Common myeloid progenitor, CD34-positive (primary cell): ENCODE measurements around the gene ARF1.

ENCODE experiments used
- CTCF ChIA-PET: fragments of 350-600 bp; sonication (Branson Sonifier 250); formaldehyde crosslinking; loops from one replicate; lab custom pipeline; 2021; ENCODE audit warnings: antibody characterized with exemption; lab: Charles Lee
- POLR2A ChIA-PET: fragments of 350-600 bp; sonication (Branson Sonifier 250); formaldehyde crosslinking; loops from one replicate; lab custom pipeline; 2021; ENCODE audit warnings: antibody characterized with exemption; lab: Charles Lee
- DNase-seq, 3 donors: peaks; one replicate each; pipeline versions ENCODE4 v3.0.0 to v3.0.0-alpha.2; 2013
- H3K27ac ChIP-seq, 2 experiments: 1 replicate in 1 of 2; 2 replicates in 1 of 2; pipeline ENCODE4 v1.7.0; 2013; ENCODE audit warnings: inconsistent platforms in 2 of 2, low read length in 2 of 2, mild to moderate bottlenecking in 2 of 2, low read depth in 1 of 2, moderate library complexity in 1 of 2; ENCODE audit not compliant: severe bottlenecking in 2 of 2, insufficient read depth in 1 of 2, poor library complexity in 1 of 2
- H3K27me3 ChIP-seq, 5 experiments: replicated peaks in 2 of 5; 1 replicate in 3 of 5; 2 replicates in 2 of 5; pipeline versions ENCODE4 v1.6.1 to v1.7.0; 2013; ENCODE audit warnings: low read length in 4 of 5, mild to moderate bottlenecking in 2 of 5, moderate library complexity in 2 of 5, inconsistent platforms in 1 of 5; ENCODE audit not compliant: insufficient read depth in 5 of 5, control insufficient read depth in 4 of 5
- H3K36me3 ChIP-seq, 4 experiments: 1 replicate in 2 of 4; 2 replicates in 2 of 4; pipeline versions ENCODE4 v1.6.1 to v1.7.0; 2013; ENCODE audit warnings: low read length in 3 of 4, control low read depth in 1 of 4, mild to moderate bottlenecking in 1 of 4; ENCODE audit not compliant: control insufficient read depth in 4 of 4, insufficient read depth in 4 of 4
- H3K4me1 ChIP-seq, 4 experiments: 1 replicate in 3 of 4; 2 replicates in 1 of 4; pipeline versions ENCODE4 v1.6.1 to v1.7.1; 2013; ENCODE audit warnings: low read length in 3 of 4, mild to moderate bottlenecking in 3 of 4, control low read depth in 1 of 4, inconsistent platforms in 1 of 4, moderate library complexity in 1 of 4; ENCODE audit not compliant: control insufficient read depth in 4 of 4, insufficient read depth in 4 of 4; ENCODE audit errors: control extremely low read depth in 1 of 4
- H3K4me3 ChIP-seq, 7 experiments: 1 replicate in 4 of 7; 2 replicates in 3 of 7; pipeline versions ENCODE4 v1.5.1 to v1.7.0; 2013; ENCODE audit warnings: mild to moderate bottlenecking in 7 of 7, low read length in 6 of 7, moderate library complexity in 6 of 7, inconsistent platforms in 2 of 7, low read depth in 2 of 7, control low read depth in 1 of 7; ENCODE audit not compliant: insufficient read depth in 4 of 7, control insufficient read depth in 1 of 7; ENCODE audit errors: extremely low read depth in 1 of 7
- H3K9me3 ChIP-seq, 5 experiments: 1 replicate in 4 of 5; 2 replicates in 1 of 5; pipeline versions ENCODE4 v1.6.1 to v1.7.1; 2013; ENCODE audit warnings: low read length in 4 of 5, mild to moderate bottlenecking in 2 of 5, inconsistent platforms in 1 of 5, low read depth in 1 of 5, moderate library complexity in 1 of 5; ENCODE audit not compliant: control insufficient read depth in 4 of 5, insufficient read depth in 2 of 5; ENCODE audit errors: control extremely low read depth in 1 of 5
- WGBS: methylation state at CpG from one replicate; pipeline ENCODE4 v1.1.5; 2013; ENCODE audit not compliant: insufficient coverage; 5-methylcytosine and 5-hydroxymethylcytosine counted together

Gene ARF1

GRCh38 chr1:228066416-228066815 is 16.1 kb upstream of the ARF1 start:
- Histone ChIP-seq H3K9me3 (no peaks in the 10 kb centered on the region), H3K27ac (no peak overlapping the region), H3K27me3 (peaks cover 3 to 82% (median 33%) of the 10 kb centered on the region in 5 experiments), H3K4me3 (no peak overlapping the region), H3K4me1 (no peaks in the 10 kb centered on the region), H3K36me3 (no peaks in the 10 kb centered on the region)
- POLR2A ChIA-PET, result no interaction called here
- CTCF ChIA-PET, result interaction anchor here (0.8 kb wide), 1 partner anchor 25 kb away, joined by 3 read pairs; no protein-coding TSS in a partner anchor
- DNase-seq, result no peak
- 48% methylated on average over 4 of the region's 4 CpGs for WGBS

DNA sequence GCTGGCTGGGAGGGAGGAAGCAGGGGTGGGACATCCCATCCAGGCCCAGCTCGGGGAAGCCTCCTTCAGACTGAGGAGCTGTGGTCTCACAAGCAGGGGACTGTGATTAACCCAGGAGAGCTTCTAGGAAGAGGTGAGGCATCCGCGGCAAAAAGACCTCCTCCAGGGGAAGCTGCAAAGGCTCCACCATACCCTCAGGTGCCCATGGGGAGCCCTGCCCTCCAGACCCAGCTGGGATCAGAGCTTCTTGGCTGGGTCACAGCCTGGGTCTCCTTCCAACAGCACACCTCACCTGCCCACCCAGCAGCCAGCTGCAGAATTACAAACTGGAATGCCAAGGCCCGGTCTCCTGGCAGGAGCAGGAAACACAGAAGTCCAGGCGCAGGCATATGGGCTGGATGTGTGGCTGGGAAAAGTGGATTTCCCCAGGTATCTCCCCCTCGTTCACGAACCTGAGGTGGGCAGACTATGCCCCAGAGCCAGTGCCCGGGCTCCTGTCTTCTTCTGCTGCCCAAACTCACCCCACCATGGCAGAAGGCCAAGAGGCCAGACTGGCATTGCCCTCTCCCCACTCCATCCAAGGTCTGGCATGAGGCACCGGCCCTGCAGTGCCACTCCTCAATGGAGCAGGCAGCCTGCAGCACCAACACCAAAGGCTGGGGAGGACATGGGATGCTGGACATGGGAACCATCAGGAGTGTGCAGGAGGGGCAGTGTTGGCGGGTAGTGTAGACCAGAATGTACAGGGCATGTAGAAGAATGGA is 15.4 kb upstream of the ARF1 start:
- Histone ChIP-seq H3K4me3 (no peak overlapping the region), H3K27me3 (peaks cover 3 to 82% (median 33%) of the 10 kb centered on the region in 5 experiments), H3K36me3 (no peaks in the 10 kb centered on the region), H3K27ac (no peak overlapping the region), H3K4me1 (no peaks in the 10 kb centered on the region), H3K9me3 (no peaks in the 10 kb centered on the region)
- ChIA-PET CTCF (no interaction called here), POLR2A (no interaction called here)
- no peak for DNase-seq
- WGBS, result 63% methylated on average over 10 of the region's 10 CpGs

GRCh38 chr1:228068359-228068758 is 14.1 kb upstream of the ARF1 start:
- DNase-seq, result no peak
- no peak overlapping the region for H3K27ac ChIP-seq
- H3K4me1 ChIP-seq, result no peaks in the 10 kb centered on the region
- H3K9me3 ChIP-seq, result no peaks in the 10 kb centered on the region
- H3K27me3 ChIP-seq, result peaks cover 3 to 74% (median 33%) of the 10 kb centered on the region in 5 experiments
- ChIA-PET POLR2A (no interaction called here), CTCF (no interaction called here)
- no peaks in the 10 kb centered on the region for H3K36me3 ChIP-seq
- 70% methylated on average over 6 of the region's 7 CpGs for WGBS
- no peak overlapping the region for H3K4me3 ChIP-seq

DNA sequence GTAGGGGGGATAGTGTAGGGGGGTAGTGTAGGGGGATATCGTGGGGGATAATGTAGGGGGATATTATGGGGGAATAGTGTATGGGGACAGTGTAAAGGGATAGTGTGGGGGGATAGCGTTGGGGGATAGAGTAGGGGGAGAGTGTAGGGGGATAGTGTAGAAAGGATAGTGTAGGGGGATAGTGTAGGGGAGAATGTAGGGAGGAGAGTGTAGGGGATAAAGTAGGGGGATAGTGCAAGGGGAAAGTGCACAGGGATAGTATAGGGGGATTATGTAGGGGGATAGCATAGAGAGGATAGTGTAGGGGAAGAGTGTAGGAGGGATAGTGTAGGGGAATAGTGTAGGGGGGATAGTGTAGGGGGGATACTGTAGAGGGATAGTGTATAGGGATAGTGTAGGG is 12.3 kb upstream of the ARF1 start:
- Histone ChIP-seq H3K4me3 (no peak overlapping the region), H3K36me3 (no peaks in the 10 kb centered on the region), H3K27me3 (peaks cover 3 to 74% (median 33%) of the 10 kb centered on the region in 5 experiments), H3K9me3 (no peaks in the 10 kb centered on the region), H3K4me1 (no peaks in the 10 kb centered on the region), H3K27ac (no peak overlapping the region)
- ChIA-PET POLR2A (no interaction called here), CTCF (no interaction called here)
- WGBS, result 17% methylated on average over 1 of the region's 2 CpGs
- DNase-seq, result no peak

DNA sequence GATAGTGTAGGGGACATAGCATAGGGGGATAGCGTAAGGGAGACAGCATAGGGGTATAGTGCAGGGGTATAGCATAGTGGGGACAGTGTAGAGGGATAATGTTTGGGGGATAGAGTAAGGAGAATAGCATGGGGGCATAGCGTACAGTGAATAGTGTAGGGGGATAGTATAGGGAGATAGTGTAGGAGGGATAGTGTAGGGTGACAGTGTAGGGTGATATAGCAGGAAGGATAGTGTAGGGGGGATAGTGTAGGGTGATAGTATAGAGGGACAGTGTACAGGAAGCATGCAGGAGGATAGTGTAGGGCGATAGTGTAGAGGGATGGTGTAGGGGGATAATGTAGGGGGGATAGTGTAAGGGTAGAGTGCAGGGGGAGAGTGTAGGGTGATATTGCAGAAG is 11.7 kb upstream of the ARF1 start:
- no peaks in the 10 kb centered on the region for H3K9me3 ChIP-seq
- ChIA-PET CTCF (no interaction called here), POLR2A (no interaction called here)
- H3K36me3 ChIP-seq, result no peaks in the 10 kb centered on the region
- H3K27me3 ChIP-seq, result peaks cover 3 to 72% (median 33%) of the 10 kb centered on the region in 5 experiments
- no peaks in the 10 kb centered on the region for H3K4me1 ChIP-seq
- no peak overlapping the region for H3K27ac ChIP-seq
- DNase-seq, result no peak
- H3K4me3 ChIP-seq, result no peak overlapping the region
- 74% methylated on average over 3 of the region's 3 CpGs for WGBS

GRCh38 chr1:228071839-228072657 is 10.5 kb upstream of the ARF1 start:
- H3K27ac ChIP-seq, result no peak overlapping the region
- CTCF ChIA-PET, result no interaction called here
- no peaks in the 10 kb centered on the region for H3K4me1 ChIP-seq
- no peaks in the 10 kb centered on the region for H3K9me3 ChIP-seq
- DNase-seq, result no peak
- WGBS, result 73% methylated on average over 7 of the region's 7 CpGs
- no peak overlapping the region for H3K4me3 ChIP-seq
- POLR2A ChIA-PET, result no interaction called here
- no peaks in the 10 kb centered on the region for H3K36me3 ChIP-seq
- peaks cover 0 to 61% (median 30%) of the 10 kb centered on the region in 5 experiments for H3K27me3 ChIP-seq

DNA sequence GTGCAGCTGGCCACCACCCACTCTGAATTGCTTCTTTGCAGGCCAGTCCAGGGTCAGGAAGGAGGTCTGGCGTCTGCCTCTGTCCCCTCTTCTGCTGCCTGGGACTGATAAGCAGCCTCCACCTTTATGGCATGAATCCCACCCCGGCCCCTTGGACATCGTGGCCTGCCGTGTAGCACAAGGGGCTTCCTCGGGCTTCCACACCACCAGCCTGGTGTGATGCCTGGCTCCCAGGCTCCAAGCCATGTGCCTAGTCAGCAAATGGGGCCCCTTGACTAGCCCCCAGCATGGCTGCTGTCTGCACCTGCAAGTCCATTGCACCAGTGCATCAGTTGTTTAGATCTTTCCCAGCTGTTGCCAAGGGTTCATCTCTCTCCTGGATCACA is 9.9 kb upstream of the ARF1 start:
- Histone ChIP-seq H3K36me3 (no peaks in the 10 kb centered on the region), H3K27ac (no peak overlapping the region), H3K9me3 (no peaks in the 10 kb centered on the region), H3K4me3 (no peak overlapping the region), H3K4me1 (no peaks in the 10 kb centered on the region), H3K27me3 (peaks cover 0 to 55% (median 26%) of the 10 kb centered on the region in 5 experiments)
- CTCF ChIA-PET, result no interaction called here
- POLR2A ChIA-PET, result no interaction called here
- WGBS, result 53% methylated on average over 2 of the region's 5 CpGs
- DNase-seq, result no peak
